NCI-H2227 treated with DMSO at 0.1 percent for 48 hours (cell line): ENCODE results near the gene BARHL2.

Experiments used
- DNase-seq: peaks from one replicate; lab custom pipeline; 2025; lab: John Stamatoyannopoulos, UW

The BARHL2 gene

GRCh38 chr1:90710579-90711536 lies 6.2 kb downstream of the BARHL2 start:
- peak; percentile 12 for DNase-seq

DNA sequence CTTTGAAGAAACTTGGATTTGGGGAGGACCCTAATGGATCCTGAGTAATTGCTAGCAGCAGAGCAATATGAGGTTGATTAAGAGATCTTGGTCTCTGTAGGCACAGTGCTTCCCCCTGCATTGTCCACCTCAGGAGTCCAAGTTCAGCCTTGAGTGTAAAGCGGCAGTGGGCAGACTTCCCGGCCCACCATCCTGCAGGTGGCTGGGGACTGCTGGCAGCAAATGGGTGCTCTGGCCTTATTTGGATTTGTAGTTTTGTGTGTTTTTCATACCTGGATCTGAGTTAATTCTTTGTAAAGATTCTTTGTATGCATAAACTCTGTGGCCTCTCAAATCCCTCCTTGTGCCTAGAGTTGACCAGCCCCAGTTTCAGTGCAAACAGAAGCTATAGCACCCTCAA lies 7.6 kb downstream of the BARHL2 start:
- DNase-seq, result no peak

DNA sequence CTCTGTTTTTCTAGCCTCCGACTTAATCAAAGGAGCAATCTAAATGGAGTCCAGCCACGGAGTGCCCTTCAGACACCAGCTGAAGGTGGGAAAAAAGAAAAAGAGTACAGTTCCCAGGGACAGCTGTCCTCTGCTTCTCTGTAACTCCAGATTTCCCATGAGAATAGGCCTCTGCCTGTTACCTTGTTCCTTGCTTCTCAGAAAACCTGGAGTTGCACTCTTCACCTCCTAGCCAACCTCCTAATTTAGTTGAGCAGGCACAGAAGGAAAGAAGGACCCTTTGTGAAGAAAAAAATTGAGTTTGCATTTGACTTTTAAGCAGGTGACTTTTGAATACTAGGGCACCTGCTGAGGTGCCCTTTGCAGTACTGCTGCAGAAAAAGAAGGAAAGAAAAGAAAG lies 8.3 kb downstream of the BARHL2 start:
- DNase-seq, result no peak

DNA sequence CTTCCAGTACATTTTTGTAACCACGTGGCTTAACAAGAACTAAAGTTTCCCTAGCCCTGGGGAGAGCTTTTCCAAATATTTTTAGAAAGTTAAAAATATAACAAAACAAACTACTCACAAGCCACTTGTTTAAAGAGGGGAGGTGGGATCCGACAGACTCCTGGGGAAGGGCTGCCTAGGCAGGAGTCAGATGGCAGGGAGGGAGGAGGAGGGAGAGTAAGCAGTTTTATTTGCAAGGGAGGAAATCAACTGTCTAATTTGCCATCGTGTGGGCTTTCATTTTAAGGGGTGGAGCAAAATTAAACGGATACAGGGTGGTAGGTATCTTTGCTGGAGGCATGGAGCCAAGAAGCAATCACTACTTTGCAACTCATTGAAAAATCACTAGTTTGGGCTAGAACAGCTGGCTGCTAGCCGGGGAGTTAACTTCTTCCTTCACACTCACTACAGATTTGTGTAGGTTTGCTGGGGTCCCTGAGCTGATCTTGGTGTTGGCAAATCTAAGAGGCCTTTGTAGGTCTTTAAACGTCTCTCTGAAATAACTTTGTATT lies 8.8 kb downstream of the BARHL2 start:
- no peak for DNase-seq

- no peak for DNase-seq
These were observed 9.8 kb downstream of the BARHL2 start for GRCh38 chr1:90707363-90707710.

DNA sequence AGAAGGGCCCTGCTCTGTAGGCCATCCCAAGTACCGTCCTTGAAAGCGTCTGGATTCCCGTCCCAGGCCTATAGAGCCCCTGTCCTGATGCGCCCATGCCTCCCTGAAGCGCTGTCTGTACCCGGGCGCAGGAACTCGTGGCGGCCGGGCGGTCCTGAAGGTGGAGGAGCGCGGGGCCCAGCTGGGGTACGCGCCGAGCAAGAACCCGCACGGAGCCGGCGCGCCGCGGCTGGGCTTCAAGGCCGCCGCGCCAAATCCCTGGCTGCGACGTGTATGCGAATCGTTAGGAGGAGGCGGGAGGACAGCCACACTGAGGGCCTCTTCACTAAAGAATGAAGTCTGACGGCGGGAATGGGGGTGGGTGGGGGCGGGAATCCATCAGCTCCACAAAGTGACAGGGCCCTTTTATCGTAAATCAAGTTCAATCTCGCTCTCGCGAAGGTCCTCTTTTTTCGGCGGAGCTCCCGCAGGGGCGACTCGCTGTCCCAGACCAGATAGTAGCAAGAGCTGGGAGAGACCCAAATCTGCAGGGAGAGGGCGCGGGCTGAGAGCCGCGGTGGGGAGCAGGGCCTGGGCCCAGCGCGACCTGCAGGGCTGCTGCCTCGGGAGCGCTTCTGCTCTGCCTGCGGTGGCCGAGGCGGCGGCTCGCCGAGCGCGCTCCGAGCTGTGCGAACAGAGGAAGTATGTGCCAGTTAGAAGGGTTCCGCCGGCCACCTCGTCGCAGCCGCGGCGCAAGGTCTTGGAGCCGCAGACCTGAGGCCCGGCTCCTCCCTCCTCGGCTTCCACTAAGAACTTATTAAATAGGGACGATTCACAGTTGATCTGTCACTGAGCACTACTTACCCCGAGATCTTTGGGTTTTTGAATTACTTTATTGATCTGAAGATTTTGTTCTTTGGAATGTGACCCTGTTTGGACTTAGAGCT lies 10.4 kb downstream of the BARHL2 start:
- peak; percentile 66 for DNase-seq

DNA sequence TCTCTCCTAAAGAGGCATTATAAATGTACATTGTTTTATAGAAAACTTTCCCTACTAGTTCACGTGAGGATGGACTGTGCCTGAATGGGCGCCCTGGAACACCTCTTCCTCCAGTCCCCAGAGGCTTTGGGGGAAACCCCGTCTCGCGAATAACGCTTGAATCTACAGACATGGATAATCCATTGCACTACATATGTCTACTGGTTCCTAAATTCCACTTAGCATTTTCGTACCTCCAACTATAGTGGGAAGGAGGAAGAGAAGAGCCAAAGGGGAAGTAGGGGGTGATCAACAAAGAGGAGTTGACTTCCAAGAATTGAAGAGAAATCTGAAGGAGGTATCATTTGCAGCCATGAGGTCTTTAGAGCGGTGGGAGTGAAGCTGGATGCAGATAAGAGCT lies 11.1 kb downstream of the BARHL2 start:
- DNase-seq, result no peak

- no peak for DNase-seq
These were observed 12.3 kb downstream of the BARHL2 start for GRCh38 chr1:90704817-90705216.

- DNase-seq, result no peak
These were observed 22.3 kb downstream of the BARHL2 start for GRCh38 chr1:90694846-90695245.

GRCh38 chr1:90687747-90688146 lies 29.4 kb downstream of the BARHL2 start:
- DNase-seq, result no peak

GRCh38 chr1:90675161-90675847 lies 41.8 kb downstream of the BARHL2 start:
- DNase-seq, result no peak

- no peak for DNase-seq
These were observed 45.4 kb downstream of the BARHL2 start for GRCh38 chr1:90671741-90672140.

DNA sequence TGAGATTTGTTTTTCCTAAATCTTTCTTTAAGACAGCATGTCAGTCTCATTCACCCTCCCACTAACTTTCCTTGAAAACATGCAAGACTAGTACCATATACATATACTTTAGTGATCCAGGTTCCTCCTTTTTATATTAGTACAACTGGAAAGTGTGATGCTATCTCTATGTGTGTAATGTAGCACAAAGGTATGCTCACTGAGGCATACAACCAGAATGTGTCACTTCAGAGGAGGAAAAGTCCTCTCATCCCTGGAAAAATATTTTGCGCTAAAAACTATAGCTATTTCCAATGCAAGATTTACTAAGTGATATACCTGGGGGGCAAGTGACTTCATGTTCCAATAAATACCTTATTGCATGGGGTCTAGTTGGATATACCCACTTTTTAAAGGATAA lies 45.9 kb downstream of the BARHL2 start:
- DNase-seq, result no peak
